Astrocyte (in vitro differentiated cells and primary cell): ENCODE results near the gene RASL10B. TPM values are rescaled to one million over a fixed set of nuclear protein-coding genes. Genes with fewer than 3 reads are reported as not detected.

Experiments
- DNase-seq: peaks from one replicate; pipeline ENCODE4 v3.0.0-alpha.2; 2010; ENCODE audit warnings: low read depth
- FAIRE-seq: peaks from 2 replicates; lab custom pipeline; 2011; peaks lifted over from hg19 to GRCh38; lab: Jason Lieb, UNC
- H2AFZ ChIP-seq: 2 replicates; pipeline ENCODE4 v1.6.0; 2012; ENCODE audit warnings: low read depth, low read length, inconsistent platforms
- H3K27ac ChIP-seq: 2 replicates; pipeline ENCODE4 v1.5.1; 2011; ENCODE audit warnings: low read depth, low read length, inconsistent platforms
- H3K27me3 ChIP-seq: 2 replicates; pipeline ENCODE4 v1.6.0; 2011; ENCODE audit warnings: low read length, inconsistent platforms; ENCODE audit not compliant: insufficient read depth
- H3K36me3 ChIP-seq: 2 replicates; pipeline ENCODE4 v1.5.1; 2011; ENCODE audit warnings: low read length, inconsistent platforms; ENCODE audit not compliant: insufficient read depth
- H3K4me1 ChIP-seq: 2 replicates; pipeline ENCODE4 v1.5.1; 2011; ENCODE audit warnings: low read length, inconsistent platforms; ENCODE audit not compliant: insufficient read depth
- H3K4me2 ChIP-seq: 2 replicates; pipeline ENCODE4 v1.6.0; 2012; ENCODE audit warnings: low read length, inconsistent platforms
- H3K4me3 ChIP-seq: 2 replicates; pipeline ENCODE4 v1.5.1; 2011; ENCODE audit warnings: low read depth, mild to moderate bottlenecking, low read length, inconsistent platforms; ENCODE audit not compliant: insufficient read depth
- H3K79me2 ChIP-seq: 2 replicates; pipeline ENCODE4 v1.6.0; 2012; ENCODE audit warnings: mild to moderate bottlenecking, low read length, inconsistent platforms; ENCODE audit not compliant: insufficient read depth
- H3K9ac ChIP-seq: 2 replicates; pipeline ENCODE4 v1.6.0; 2012; ENCODE audit warnings: mild to moderate bottlenecking, low read length, inconsistent platforms
- H3K9me3 ChIP-seq: 2 replicates; pipeline ENCODE4 v1.5.1; 2012; ENCODE audit warnings: low read depth, mild to moderate bottlenecking, low read length, inconsistent platforms; ENCODE audit not compliant: insufficient read depth
- H4K20me1 ChIP-seq: 2 replicates; pipeline ENCODE4 v1.6.0; 2012; ENCODE audit warnings: low read length, inconsistent platforms; ENCODE audit not compliant: insufficient read depth
- H3K27ac Mint-ChIP-seq: one replicate; pipeline ENCODE4 v1.8.0; 2021; ENCODE audit warnings: mild to moderate bottlenecking, mixed read lengths; ENCODE audit not compliant: unreplicated experiment
- H3K27me3 Mint-ChIP-seq: one replicate; pipeline ENCODE4 v1.8.0; 2021; ENCODE audit warnings: low read depth, mixed read lengths; ENCODE audit not compliant: unreplicated experiment
- H3K36me3 Mint-ChIP-seq: one replicate; pipeline ENCODE4 v1.8.0; 2021; ENCODE audit warnings: low read depth, mixed read lengths; ENCODE audit not compliant: unreplicated experiment
- H3K4me1 Mint-ChIP-seq: one replicate; pipeline ENCODE4 v1.8.0; 2021; ENCODE audit warnings: low read depth, mixed read lengths; ENCODE audit not compliant: unreplicated experiment
- H3K4me3 Mint-ChIP-seq: one replicate; pipeline ENCODE4 v1.8.0; 2021; ENCODE audit warnings: mild to moderate bottlenecking, moderate library complexity, mixed read lengths; ENCODE audit not compliant: unreplicated experiment
- H3K9me3 Mint-ChIP-seq: one replicate; pipeline ENCODE4 v1.8.0; 2021; ENCODE audit warnings: mild to moderate bottlenecking, mixed read lengths; ENCODE audit not compliant: unreplicated experiment
- CTCF ChIP-seq: IDR thresholded peaks from 2 replicates; pipeline ENCODE4 v1.5.1; 2011; ENCODE audit warnings: low read depth, mild to moderate bottlenecking, inconsistent platforms, low read length, moderate library complexity; ENCODE audit not compliant: insufficient read depth
- EZH2 ChIP-seq: IDR thresholded peaks from 2 replicates; pipeline ENCODE4 v1.6.1; 2012; ENCODE audit warnings: mild to moderate bottlenecking, low read length, inconsistent platforms; ENCODE audit not compliant: insufficient read depth
- total RNA-seq: library from RNA; stranded (reverse); gene quantifications from 2 replicates; pipeline ENCODE4 v1.2.1, GENCODE V29; 2021

The RASL10B gene
- total RNA-seq, 1 donor from 2014 or later: 21.7 TPM

DNA sequence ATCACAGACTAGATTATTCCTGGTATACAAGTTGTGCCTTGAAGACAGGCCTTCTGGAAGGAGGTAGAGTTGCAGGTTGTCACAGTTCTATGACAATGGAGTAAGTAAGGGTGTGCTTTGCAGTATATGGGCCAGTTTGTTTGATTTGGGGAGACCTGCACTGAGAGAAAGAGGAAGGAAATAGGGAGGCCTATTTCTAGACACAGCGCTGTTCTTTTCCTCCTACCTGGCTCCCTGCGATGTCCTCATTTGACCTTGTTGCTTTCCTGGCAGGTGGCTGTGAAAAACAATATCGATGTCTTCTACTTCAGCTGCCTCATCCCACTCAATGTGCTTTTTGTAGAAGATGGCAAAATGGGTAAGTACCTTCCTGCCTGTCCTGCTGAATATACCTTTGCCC, 22.5 kb upstream of the RASL10B start:
- FAIRE-seq (no peak), DNase-seq (no peak)
- H3K9me3 ChIP-seq: no peaks in the 10 kb centered on the region
- no peak overlapping the region for H2AFZ ChIP-seq
- Mint-ChIP-seq H3K36me3 (peaks cover 8% of the 10 kb centered on the region), H3K4me3 (no peak overlapping the region), H3K27me3 (no peaks in the 10 kb centered on the region), H3K27ac (no peak overlapping the region), H3K9me3 (no peaks in the 10 kb centered on the region), H3K4me1 (no peaks in the 10 kb centered on the region)
- no peak overlapping the region for H3K4me2 ChIP-seq
- H4K20me1 ChIP-seq: peaks cover 10% of the 10 kb centered on the region
- peaks cover 6% of the 10 kb centered on the region for H3K36me3 ChIP-seq
- no peak overlapping the region for H3K4me3 ChIP-seq
- H3K79me2 ChIP-seq: peaks cover 4% of the 10 kb centered on the region
- H3K27ac ChIP-seq: no peak overlapping the region
- H3K27me3 ChIP-seq: no peaks in the 10 kb centered on the region
- H3K9ac ChIP-seq: no peak overlapping the region
- TF ChIP-seq EZH2: no peak
- no peak for TF ChIP-seq CTCF
- peaks cover 15% of the 10 kb centered on the region for H3K4me1 ChIP-seq

DNA sequence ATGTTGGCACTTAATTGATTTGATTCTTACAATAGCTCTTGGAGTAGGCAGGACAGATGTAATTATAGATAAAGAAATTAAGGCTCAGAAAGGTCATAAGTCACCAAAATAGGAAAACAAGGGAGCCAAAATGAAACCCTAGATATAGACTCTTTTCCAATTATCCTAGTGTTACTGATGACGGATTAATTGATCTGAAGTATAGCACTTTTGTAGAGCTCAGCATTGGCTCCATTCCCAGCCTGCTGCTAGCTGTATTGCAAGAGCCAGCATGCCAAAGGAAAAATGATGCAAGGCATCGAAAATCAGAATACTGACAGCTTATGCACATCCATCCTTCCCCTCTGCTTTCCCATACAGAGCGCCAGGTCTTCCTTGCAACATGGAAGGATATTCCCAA, 21.6 kb upstream of the RASL10B start:
- FAIRE-seq (no peak), DNase-seq (no peak)
- no peak overlapping the region for H2AFZ ChIP-seq
- no peak overlapping the region for H3K4me3 Mint-ChIP-seq
- no peak overlapping the region for H3K4me3 ChIP-seq
- no peak overlapping the region for H3K27ac ChIP-seq
- no peaks in the 10 kb centered on the region for H3K9me3 ChIP-seq
- no peak overlapping the region for H3K9ac ChIP-seq
- no peaks in the 10 kb centered on the region for H3K27me3 ChIP-seq
- peaks cover 4% of the 10 kb centered on the region for H3K79me2 ChIP-seq
- TF ChIP-seq EZH2 (no peak), CTCF (no peak)
- no peaks in the 10 kb centered on the region for H3K9me3 Mint-ChIP-seq
- no peak overlapping the region for H3K4me2 ChIP-seq
- H3K27me3 Mint-ChIP-seq: no peaks in the 10 kb centered on the region
- H3K4me1 Mint-ChIP-seq: no peaks in the 10 kb centered on the region
- H3K36me3 ChIP-seq: peaks cover 6% of the 10 kb centered on the region
- peaks cover 3% of the 10 kb centered on the region for H4K20me1 ChIP-seq
- H3K4me1 ChIP-seq: peaks cover 18% of the 10 kb centered on the region
- H3K27ac Mint-ChIP-seq: no peak overlapping the region
- peaks cover 6% of the 10 kb centered on the region for H3K36me3 Mint-ChIP-seq

GRCh38 chr17:35710950-35711349, 20.5 kb upstream of the RASL10B start:
- Mint-ChIP-seq H3K4me3 (no peak overlapping the region), H3K9me3 (no peaks in the 10 kb centered on the region), H3K27me3 (no peaks in the 10 kb centered on the region), H3K27ac (no peak overlapping the region), H3K4me1 (no peaks in the 10 kb centered on the region), H3K36me3 (peaks cover 4% of the 10 kb centered on the region)
- no peak overlapping the region for H2AFZ ChIP-seq
- H3K36me3 ChIP-seq: peaks cover 9% of the 10 kb centered on the region
- peaks cover 3% of the 10 kb centered on the region for H4K20me1 ChIP-seq
- H3K9ac ChIP-seq: no peak overlapping the region
- H3K79me2 ChIP-seq: peaks cover 7% of the 10 kb centered on the region
- H3K4me1 ChIP-seq: peaks cover 18% of the 10 kb centered on the region
- no peak overlapping the region for H3K4me3 ChIP-seq
- H3K27ac ChIP-seq: no peak overlapping the region
- H3K9me3 ChIP-seq: no peaks in the 10 kb centered on the region
- H3K4me2 ChIP-seq: no peak overlapping the region
- no peak for FAIRE-seq
- TF ChIP-seq CTCF (no peak), EZH2 (no peak)
- H3K27me3 ChIP-seq: no peaks in the 10 kb centered on the region
- no peak for DNase-seq
